ENCODE measurements around the gene ENTR1.
"Not testable (repeated sequence)": the region's sequence is repeated elsewhere in the genome, so short reads cannot be mapped to it uniquely, and the experiment has no call there.

Gene ENTR1

DNA sequence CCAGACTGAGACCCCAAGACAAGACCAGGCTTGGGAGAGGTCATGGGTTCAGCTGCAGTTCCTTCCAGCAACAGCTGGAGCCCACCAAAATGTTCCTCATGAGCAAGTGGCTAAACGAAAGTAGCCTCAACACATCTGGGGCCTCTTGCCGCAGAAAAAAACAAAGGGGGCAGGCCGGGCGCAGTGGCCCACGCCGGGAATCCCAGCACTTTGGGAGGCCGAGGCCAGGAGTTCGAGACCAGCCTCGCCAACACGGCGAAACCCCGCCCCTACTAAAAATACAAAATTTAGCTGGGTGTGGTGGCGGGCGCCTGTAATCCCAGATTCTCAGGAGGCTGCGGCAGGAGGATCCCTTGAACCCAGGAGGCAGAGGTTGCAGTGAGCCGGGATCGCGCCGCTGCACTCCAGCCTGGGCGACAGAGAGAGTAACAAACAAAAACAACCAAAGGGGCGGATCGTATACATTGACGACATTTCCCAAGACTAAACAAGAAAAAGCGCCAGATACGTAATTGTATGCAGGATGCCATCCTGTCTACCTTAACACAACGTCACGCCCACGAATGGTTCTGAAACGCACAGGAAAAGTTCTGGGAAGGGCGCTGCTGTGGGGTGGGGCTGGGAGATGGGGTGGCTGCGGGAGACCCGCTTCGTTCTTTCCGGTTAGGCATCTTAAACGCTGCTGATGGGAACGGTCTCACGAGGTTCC lies 27.6 kb upstream of the ENTR1 start:
- DNase-seq: no peak

DNA sequence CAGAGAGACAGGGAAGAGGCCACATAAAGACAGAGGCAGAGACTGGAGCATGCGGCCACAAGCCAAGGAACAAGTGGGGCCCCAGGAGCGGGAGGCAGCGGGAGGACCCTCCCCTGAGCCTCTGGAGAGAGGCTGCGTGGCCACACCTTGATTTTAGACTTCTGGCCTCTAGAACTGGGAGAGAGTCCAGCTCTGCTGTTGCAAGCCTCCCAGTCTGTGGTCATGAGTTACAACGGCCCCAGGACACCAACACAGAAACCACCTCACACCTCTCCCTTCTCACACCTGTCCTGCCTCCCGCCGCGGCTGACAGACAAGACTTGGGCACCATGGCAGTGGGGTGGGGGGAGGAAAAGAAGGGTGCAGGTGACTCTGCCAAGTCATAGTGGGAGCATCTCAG lies 27.0 kb upstream of the ENTR1 start:
- no peak for DNase-seq

DNA sequence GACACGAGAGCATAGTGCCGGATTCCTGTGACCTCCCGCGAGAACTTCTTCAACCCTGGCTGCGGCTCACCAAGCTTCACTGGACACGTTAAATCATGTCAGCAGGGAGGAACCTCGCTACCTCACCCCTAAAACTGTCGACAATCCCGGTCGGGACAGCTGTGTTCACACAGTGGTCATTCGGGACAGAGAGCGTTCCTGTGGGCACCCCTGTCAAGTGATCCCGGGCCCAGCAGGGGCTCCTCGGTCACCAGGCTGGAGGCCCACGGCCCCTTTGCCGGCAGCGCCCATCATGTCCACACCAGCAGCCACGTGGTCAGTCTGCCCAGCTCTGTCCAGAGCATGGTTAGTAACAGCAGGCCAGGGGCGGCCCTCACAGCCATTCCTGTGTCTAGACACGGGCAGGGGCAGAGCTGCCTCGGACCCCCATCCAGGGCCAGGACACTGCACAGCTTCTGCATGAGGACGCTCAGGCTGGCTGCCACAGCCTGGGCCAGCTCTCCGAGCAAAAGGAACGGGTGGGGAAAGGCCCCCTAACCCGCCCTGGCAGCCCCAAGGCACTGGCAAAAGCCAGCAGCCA lies 25.7 kb upstream of the ENTR1 start:
- no peak for DNase-seq

DNA sequence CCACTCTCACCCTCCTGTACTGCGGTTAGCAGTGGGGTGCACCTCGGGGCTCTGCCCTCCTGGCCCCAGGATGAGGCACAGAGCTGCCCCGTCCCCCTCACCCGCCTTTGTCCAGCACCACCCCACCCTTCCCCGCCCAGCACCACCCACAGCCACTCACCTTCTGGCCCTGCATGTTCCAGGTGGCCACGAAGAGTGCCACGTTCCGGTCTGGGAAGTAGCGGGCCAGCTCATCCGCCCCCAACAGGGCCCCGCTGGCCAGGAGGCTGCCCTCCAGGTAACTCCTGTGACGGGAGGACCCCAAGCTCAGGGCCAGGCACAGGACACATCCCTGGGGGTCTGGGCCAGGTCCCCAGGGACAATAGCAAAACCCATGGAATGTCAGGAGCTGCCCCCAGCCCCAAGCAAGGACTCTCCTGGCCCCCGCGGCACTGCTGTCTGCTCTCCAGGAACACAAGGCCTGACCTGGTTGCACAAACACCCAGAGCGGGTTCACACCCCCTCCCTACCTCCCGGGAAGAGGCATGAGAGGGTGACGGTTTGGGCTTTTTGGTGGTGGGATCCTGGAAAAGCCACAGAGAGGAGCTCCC lies 24.3 kb upstream of the ENTR1 start:
- DNase-seq: no peak

DNA sequence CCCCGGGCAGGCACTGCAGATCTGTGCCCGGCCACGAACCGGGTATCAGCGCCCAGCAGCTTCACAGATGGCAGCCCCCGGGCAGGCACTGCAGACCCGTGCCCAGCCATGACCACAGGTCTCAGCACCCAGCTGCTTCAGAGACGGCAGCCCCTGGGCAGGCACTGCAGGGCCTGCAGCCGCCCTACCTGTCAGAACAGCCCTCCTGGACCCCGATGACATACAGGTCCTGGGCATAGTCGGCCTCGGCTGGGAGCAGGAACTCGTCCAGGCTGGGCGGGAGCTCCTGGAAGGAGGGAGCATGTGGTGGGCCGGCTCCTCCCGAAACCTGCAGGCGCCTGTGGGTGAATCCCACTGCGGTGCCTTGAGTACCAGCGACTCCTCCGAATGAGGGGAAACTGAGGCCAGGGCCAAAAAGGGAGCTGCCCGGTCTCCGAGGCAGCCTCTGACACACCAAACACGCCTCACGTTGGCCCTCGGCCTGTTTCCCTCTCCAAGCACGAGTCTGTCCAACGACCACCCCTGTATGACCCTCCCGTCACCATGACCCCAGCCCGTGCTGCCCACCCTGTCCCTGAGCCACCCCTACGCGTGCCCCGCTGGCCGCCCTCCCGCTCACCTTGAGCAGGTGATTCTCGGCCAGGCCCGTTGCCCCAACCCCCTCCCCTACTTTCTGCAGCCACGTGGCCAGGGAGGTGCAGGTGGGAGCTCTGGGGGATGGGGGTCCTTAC lies 23.6 kb upstream of the ENTR1 start:
- no peak for DNase-seq

DNA sequence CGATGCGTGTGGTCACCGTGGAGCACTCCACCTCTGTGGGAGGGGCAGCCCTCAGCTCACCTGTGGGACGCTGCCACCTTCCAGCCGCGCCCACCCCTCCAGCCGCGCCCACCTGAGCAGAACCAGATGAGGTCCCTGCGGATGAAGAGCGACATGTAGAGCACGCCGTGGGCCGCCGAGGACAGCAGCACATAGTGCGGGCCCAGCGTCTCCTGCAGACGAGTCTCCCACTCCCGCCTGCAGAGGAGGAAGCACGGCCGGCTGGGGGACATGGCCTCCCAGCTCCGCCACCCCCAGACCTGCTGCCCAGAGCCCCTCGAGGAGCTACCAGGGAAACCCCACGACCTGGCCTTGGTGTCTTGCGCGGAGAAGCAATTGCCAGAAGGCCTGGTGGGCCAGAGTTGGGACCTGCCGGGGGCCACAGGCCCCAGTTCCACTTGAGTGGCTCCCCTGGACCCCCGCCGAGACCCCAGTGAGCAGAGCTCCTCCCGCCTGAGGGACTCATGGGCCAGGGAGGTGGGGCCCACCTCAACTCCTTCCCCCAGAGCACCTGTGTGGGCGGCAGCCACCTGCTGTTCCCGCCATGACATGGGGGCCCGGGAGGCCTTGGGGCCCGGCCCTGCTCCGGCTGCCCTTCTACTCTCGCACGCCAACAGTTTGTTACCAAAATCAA lies 22.8 kb upstream of the ENTR1 start:
- no peak for DNase-seq

DNA sequence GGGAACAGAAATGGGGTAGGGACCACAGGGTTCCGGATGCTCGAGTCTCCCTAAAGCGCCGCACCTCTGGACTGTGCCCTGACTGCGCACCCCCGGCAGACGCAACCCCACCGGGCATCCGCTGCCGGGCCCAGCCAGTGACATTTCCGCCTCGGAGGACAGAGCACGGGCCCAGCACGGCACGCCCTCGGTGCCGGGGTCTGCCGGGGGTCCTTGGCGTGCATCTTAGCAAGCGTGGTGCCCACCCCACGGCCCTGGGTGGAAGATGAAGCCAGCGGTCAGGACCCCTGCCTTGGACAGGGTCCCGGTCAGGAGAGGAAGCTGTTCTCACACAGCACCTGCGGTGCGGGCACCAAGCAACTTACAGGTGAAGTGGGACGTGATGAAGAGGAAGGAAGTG lies 22.2 kb upstream of the ENTR1 start:
- DNase-seq: no peak

DNA sequence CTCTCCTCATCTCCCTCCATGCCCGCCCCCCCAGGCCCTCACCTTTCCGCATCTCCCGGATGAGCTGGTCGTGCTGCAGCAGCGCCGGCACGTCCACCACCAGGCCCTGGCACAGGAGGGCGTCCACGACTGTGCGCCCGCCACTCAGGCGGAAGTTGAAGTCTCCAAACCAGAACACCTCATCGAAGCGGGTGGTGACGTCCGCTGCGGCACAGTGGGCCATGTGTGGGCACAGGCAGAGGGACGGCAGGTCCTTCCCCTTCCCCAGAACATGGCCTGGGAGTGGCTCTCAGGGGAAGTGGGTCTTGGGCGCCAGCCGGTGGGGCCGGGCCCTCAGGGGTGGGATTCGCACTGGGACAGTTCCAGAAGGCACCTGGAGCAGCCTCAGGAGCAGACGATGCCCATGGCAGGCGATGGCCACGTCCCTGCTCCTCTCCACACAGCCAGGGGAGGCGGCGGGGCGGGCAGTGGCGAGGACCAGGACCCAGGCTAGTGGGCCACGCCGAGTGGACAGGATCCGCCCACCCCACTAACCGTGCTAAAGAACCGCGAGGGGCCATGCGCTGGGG lies 21.5 kb upstream of the ENTR1 start:
- no peak for DNase-seq

DNA sequence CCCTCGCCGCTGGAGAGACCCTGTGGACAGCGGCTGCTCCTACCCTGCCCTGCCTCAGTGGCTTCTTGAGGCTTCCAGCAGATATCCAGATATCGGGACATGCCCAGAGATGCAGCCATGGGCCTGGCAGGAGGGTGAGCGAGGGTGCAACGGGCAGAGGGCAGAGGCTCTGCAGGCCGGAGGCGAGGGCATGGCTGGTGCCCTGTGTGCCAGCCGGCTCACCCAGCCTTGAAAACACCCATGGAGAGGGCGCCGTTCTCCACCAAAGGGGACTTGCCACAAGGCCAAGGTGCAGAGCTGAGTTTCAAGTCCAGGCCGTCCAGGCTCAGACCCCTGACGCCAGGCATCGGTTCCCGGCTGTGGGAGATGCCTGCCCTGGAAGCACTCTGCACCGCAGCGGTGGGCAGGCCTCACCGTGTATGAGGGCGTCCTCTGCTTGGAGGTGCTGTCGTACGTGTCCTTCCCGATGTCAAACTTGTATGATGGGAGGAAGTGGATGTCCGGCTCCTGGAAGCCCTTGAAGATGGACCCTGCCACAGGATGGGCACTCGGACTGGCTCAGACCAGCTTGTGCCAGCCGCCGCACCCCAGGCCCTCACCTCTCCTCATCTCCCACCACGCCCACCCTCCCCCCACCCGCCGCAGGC lies 20.3 kb upstream of the ENTR1 start:
- no peak for DNase-seq

DNA sequence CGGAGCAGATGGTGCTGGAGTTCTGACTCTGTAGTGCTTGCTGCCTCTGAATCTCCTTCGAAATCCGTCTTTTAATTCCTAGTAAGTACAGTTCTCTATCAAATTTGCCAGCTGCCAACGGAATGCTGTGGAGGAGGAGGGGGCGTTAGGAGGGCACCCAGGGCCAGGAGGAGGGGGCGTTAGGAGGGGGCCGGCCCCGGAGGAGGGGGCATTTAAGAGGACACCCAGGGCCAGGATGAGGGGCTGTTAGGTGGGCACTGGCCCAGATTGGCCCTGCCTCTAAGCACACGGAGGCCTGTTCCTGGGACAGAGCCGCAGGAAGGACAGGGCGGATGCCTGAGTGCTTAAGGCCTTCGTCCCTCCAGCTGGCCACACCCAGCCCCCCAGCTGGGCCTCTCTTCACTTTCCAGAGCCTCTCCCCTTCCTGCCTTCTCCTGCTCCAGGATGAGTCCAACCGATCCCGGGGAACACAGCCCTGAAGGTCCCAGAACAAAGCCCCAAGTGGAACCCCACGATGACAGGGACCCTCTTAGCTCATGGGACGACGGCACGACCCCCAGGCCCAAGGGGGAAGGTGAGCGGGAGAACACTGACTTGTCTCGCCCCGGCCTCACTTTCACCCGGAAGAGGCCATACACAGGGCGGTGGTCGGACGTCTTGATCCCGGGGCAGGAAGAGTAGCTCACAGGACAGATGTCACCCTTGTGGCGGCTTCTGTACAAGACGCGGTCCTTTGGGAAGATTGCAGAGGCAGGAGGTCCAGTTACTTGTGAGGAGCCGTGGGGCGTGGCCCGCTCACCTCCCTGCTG lies 19.5 kb upstream of the ENTR1 start:
- DNase-seq: no peak

DNA sequence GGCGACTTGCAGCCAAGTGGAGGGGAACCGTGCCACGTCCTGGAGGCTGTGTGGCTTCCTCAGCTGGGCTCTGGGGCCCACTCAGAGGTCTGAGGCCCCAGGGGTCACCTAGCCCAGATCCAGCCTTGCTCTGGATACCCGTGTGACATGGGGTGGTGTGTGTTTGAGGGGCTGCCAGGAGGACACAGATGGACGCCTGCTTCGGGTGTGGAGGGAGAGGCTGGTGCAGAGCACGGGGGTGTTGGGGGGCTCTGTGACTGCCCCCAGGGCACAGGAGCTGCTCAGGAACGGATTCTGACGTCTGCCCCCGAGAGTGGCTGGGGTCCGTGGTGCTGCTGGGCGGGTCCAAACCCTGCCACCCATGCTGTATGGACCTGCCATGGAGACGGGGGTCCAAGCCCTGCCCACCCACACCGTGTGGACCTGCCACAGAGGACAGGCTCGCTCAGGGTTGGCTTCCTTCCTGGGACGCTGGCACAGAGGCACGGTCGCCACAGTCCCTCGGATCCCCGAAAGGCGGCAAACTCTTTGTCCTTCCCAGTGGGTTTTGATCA lies 18.7 kb upstream of the ENTR1 start:
- no peak for DNase-seq

DNA sequence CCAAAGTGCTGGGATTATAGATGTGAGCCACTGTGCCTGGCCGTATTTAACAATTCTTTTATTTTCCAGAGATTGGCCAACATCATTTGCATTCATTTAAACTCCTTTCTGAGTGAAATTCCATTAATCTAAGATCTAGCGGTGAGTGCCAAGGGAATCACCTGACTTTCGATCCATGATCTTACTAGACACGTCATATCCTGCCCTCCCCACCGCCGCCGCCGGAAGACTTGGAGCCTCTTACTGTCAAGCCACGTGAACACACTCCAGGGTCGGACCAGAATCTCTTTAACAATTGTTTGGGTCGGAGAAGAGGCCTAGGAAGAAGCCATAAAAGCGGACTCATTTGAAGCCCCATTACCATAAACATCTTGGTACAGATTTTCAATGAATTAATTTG lies 16.4 kb upstream of the ENTR1 start:
- no peak for DNase-seq

DNA sequence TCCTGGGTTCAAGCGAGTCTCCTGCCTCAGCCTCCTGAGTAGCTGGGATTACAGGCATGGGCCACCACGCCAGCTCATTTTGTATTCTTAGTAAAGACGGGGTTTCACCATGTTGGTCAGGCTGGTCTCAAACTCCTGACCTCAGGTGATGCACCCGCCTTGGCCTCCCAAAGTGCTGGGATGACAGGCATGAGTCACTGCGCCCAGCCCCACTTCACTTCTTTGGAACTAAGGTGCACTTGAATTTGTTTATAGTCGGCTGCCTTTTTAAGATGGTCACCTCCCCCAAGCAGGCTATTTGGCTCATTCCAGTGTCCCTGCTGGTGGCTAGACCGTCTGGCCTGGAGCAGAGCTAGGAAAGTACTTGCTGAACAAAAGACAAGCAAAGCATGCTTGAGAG lies 15.0 kb upstream of the ENTR1 start:
- DNase-seq: not testable (repeated sequence)

DNA sequence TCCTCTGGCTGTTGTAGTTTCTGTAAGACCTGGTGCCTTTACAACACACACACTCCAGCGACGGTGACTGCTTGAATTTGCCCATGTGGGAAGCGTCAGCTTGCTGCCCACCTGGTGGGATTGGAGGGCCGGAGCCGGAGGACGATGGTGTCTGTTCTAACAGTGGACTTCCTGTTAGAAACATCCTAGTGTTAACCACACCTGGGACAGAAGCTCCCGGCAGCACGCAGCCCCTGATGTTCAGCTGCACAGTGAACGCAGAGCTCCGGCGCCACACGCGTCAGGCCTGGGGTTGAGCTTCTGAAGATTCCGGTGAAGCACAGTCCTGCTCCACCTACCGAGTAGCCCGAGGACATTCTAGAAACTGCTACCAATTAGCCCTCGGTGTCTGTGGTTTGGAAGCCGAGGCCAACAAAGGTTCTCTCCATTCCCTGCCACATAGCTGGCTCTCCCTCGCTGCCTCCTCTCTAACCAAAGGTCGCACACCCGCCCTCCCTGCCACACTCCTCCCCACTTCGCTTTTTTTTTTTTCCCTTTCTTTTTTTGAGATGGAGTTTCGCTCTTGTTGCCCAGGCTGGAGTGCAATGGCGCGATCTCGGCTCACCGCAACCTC lies 14.4 kb upstream of the ENTR1 start:
- no peak for DNase-seq

DNA sequence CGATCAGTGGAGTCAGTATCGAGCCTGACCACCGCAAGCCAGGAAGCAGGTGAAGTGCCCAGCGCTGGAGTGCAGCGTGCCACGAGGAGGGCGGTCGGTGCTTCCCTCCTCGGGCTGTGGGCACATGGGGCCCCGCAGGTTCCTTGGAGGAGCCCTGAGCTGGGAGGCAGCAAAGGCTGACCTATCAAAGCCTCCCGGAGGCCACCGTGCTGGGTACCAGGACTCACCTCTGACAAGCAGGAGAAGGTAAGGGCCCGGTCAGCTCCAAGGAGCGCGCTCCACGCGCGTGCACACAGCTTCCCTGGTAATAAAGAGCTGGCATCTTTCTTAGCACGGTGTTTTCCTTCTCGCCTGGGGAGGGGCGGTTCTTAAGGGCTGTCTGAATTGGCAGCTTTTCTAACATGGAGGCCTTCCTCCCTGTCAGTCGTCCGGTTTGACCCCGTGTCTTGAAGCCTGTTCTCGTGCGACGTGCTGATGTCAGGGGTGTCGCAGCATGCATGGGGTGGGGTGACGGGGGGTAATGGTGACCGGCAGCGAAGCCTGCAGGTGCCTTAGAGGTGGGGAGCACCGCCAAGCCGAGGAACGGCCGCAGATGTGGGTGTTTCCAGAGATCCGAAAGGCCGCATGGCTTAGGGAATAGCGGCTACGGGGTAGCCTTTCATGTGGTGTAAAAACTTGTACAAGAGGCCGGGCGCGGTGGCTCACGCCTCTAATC lies 13.2 kb upstream of the ENTR1 start:
- DNase-seq: no peak

DNA sequence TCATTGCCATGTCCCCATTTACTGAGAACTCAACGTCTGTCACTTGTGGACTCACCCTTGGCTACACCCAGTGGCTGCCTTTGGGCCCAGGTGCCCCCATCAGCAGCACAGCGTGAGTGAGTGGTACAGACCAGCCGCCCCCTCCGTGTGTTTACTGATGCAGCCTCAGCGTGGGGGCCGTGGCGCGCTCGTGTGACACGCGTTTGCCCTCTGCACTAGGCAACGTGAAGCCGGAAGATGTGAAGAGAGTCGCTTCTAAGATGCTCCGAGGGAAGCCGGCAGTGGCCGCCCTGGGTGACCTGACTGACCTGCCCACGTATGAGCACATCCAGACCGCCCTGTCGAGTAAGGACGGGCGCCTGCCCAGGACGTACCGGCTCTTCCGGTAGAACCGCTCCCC lies 12.5 kb upstream of the ENTR1 start:
- no peak for DNase-seq

DNA sequence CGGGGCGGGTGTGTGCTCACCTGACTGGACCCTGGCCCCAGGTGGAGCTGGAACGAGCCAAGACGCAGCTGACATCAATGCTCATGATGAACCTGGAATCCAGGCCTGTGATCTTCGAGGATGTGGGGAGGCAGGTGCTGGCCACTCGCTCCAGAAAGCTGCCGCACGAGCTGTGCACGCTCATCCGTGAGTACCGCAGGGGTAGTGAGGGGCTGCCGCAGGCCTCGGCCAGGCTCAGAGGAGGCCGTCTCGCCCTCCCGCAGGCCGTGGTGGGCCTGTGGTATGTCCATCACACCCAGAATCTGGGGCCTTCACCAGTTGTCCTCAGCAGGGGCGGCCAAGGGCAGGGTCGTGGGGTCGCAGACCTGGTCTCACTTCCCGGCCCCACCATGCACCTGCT lies 11.4 kb upstream of the ENTR1 start:
- no peak for DNase-seq

DNA sequence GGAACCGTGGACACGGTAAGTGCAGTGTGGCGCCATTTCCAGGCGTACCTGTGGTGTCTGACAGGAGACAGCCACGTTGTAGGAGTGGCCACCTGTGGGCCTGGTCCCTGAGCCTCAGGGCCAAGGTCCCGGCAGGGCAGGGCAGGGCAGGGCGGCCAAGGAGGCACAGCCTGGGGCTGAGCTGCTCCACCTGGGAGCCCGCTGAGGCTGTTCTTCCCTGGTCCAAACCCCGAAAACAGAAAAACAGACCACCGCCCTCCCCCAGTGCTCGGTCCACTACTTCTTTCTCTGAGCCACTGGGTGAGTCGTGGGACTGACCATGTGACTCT lies 8.6 kb upstream of the ENTR1 start:
- no peak for DNase-seq

DNA sequence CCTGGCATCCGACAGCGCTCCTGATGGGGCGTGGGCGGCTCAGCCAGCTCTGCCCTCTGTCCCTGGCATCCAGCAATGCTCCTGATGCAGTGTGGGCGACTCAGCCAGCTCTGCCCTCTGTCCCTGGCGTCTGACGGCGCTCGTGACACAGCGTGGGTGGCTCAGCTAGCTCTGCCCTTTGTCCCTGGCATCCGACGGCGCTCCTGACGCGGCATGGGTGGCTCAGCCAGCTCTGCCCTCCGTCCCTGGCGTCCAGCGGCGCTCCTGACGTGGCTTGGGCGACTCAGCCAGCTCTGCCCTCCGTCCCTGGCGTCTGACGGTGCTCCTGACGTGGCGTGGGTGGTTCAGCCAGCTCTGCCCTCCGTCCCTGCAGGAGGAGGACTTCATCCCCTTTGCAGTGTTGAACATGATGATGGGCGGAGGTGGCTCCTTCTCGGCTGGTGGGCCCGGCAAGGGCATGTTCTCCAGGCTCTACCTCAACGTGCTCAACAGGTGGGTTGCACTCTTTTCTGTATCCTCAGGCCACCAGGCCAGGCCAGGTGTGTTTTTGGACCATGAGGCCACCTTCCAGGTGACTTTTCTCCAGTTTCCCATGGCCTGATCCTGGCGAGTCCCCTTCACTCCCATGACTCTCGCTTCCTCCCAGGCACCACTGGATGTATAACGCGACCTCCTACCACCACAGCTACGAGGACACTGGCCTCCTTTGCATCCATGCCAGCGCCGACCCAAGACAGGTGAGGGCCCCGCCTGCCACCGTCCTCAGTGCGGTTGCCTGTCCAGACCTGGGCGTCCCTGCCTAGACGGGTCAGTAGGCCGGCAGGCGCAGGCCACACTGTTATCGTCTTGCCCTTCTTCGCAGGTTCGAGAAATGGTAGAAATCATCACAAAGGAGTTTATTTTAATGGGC lies 8.0 kb upstream of the ENTR1 start:
- no peak for DNase-seq

Data from NCI-H1694 treated with DMSO at 0.1 percent for 48 hours (cell line).